Endothelial cell of umbilical vein (primary cell): ENCODE measurements around the gene CPNE6. TPM values are rescaled to one million over a fixed set of nuclear protein-coding genes. Genes with fewer than 3 reads are reported as not detected.

Source experiments
- BruUV-seq: library from RNA; stranded (reverse); fragments of 400-500 nt; replicated peaks from 2 replicates; lab custom pipeline; 2021; lab: Mats Ljungman, UMichigan
- CTCF ChIA-PET: fragments of 300-600, 350-600 bp; sonication (Branson Sonifier 250); formaldehyde crosslinking; loops from one replicate; lab custom pipeline; 2021; ENCODE audit warnings: antibody characterized with exemption, inconsistent platforms; lab: Charles Lee
- POLR2A ChIA-PET: fragments of 300-600, 350-600 bp; sonication (Branson Sonifier 250); formaldehyde crosslinking; loops from one replicate; lab custom pipeline; 2021; ENCODE audit warnings: antibody characterized with exemption, inconsistent platforms; lab: Charles Lee
- DNase-seq: peaks from one replicate; pipeline ENCODE4 v3.0.0-alpha.2; 2011; ENCODE audit warnings: low read depth, low spot score
- FAIRE-seq: peaks from 2 replicates; lab custom pipeline; 2011; peaks lifted over from hg19 to GRCh38; lab: Jason Lieb, UNC
- H2AFZ ChIP-seq: 2 replicates; pipeline ENCODE4 v1.6.0; 2012; ENCODE audit warnings: low read depth, low read length, control low read depth, inconsistent platforms
- H3K27ac ChIP-seq: 2 replicates; pipeline ENCODE4 v1.5.1; 2011; ENCODE audit warnings: low read depth, mild to moderate bottlenecking, control low read depth, low read length, moderate library complexity; ENCODE audit not compliant: insufficient read depth
- H3K27me3 ChIP-seq, 2 experiments: 2 replicates each; pipeline versions ENCODE4 v1.6.0 to v1.6.1; 2011; ENCODE audit warnings: low read length in 2 of 2, mixed read lengths in 1 of 2; ENCODE audit not compliant: control insufficient read depth in 2 of 2, insufficient read depth in 2 of 2
- H3K36me3 ChIP-seq, 2 experiments: 2 replicates in 1 of 2; 3 replicates in 1 of 2; pipeline ENCODE4 v1.5.1; 2011; ENCODE audit warnings: low read length in 2 of 2, mild to moderate bottlenecking in 1 of 2, moderate library complexity in 1 of 2; ENCODE audit not compliant: control insufficient read depth in 2 of 2, insufficient read depth in 2 of 2; ENCODE audit errors: extremely low read depth in 1 of 2
- H3K4me1 ChIP-seq: 3 replicates; pipeline ENCODE4 v1.5.1; 2011; ENCODE audit warnings: mild to moderate bottlenecking, low read length; ENCODE audit not compliant: control insufficient read depth, insufficient read depth; ENCODE audit errors: extremely low read depth
- H3K4me2 ChIP-seq: 2 replicates; pipeline ENCODE4 v1.6.1; 2011; ENCODE audit warnings: low read length, control low read depth, mixed read lengths; ENCODE audit not compliant: insufficient read depth
- H3K4me3 ChIP-seq, 3 experiments: fragments of 200-600 bp in 1 of 3; sonication (generic), shearing (Covaris generic) in 1 of 3; replicated peaks in 1 of 3; 2 replicates each; pipeline ENCODE4 v1.5.1; 2011 to 2016; ENCODE audit warnings: control low read depth in 3 of 3, low read length in 3 of 3, mild to moderate bottlenecking in 2 of 3, inconsistent platforms in 1 of 3, low read depth in 1 of 3, moderate library complexity in 1 of 3; ENCODE audit not compliant: insufficient read depth in 1 of 3
- H3K79me2 ChIP-seq: 2 replicates; pipeline ENCODE4 v1.6.0; 2012; ENCODE audit warnings: low read length, inconsistent platforms; ENCODE audit not compliant: control insufficient read depth, insufficient read depth
- H3K9ac ChIP-seq: replicated peaks from 2 replicates; pipeline ENCODE3; 2011; ENCODE audit warnings: low read length, control low read depth; ENCODE audit not compliant: insufficient read depth; ENCODE audit errors: extremely low read depth
- H3K9me1 ChIP-seq: replicated peaks from 3 replicates; pipeline ENCODE4 v1.6.0; 2011; ENCODE audit warnings: mild to moderate bottlenecking, low read length; ENCODE audit not compliant: control insufficient read depth, insufficient read depth; ENCODE audit errors: extremely low read depth
- H3K9me3 ChIP-seq: replicated peaks from 2 replicates; pipeline ENCODE4 v1.5.1; 2012; ENCODE audit warnings: low read length, inconsistent platforms; ENCODE audit not compliant: control insufficient read depth, insufficient read depth
- H4K20me1 ChIP-seq: replicated peaks from 2 replicates; pipeline ENCODE3; 2011; ENCODE audit warnings: mild to moderate bottlenecking, low read length; ENCODE audit not compliant: control insufficient read depth, insufficient read depth; ENCODE audit errors: extremely low read depth
- CTCF ChIP-seq, 2 donors: IDR thresholded peaks; 1 replicate in 1 of 2; 2 replicates in 1 of 2; pipeline ENCODE4 v1.5.1; 2011; ENCODE audit warnings: low read length in 2 of 2, mild to moderate bottlenecking in 2 of 2, moderate library complexity in 2 of 2, control low read depth in 1 of 2, inconsistent platforms in 1 of 2, low read depth in 1 of 2; ENCODE audit not compliant: insufficient read depth in 1 of 2; ENCODE audit errors: extremely low read depth in 1 of 2
- EZH2 ChIP-seq: IDR thresholded peaks from 2 replicates; pipeline ENCODE4 v1.6.1; 2012; ENCODE audit warnings: borderline replicate concordance, low read depth, mild to moderate bottlenecking, moderate library complexity, low read length, inconsistent platforms; ENCODE audit not compliant: severe bottlenecking
- FOS ChIP-seq: IDR thresholded peaks from 2 replicates; pipeline ENCODE4 v1.6.1; 2011; ENCODE audit warnings: mild to moderate bottlenecking, low read length, moderate library complexity, borderline replicate concordance; ENCODE audit not compliant: insufficient read depth
- GATA2 ChIP-seq: IDR thresholded peaks from 2 replicates; pipeline ENCODE4 v1.7.0; 2011; ENCODE audit warnings: low read depth, mild to moderate bottlenecking, moderate library complexity, mixed read lengths, low read length; ENCODE audit not compliant: insufficient read length, insufficient read depth
- JUN ChIP-seq: IDR thresholded peaks from 2 replicates; pipeline ENCODE4 v1.6.1; 2011; ENCODE audit warnings: borderline replicate concordance, low read depth; ENCODE audit not compliant: insufficient read length, insufficient read depth
- MAX ChIP-seq: IDR thresholded peaks from 2 replicates; pipeline ENCODE4 v1.6.1; 2011; ENCODE audit not compliant: insufficient read depth, insufficient read length
- MYC ChIP-seq: IDR thresholded peaks from one replicate; pipeline ENCODE4 v1.6.1; 2011; ENCODE audit warnings: mild to moderate bottlenecking, low read depth, low read length
- POLR2A ChIP-seq: IDR thresholded peaks from 2 replicates; pipeline ENCODE4 v1.6.1; 2012; ENCODE audit warnings: low read depth, mild to moderate bottlenecking, control low read depth, low read length
- POLR2AphosphoS5 ChIP-seq: IDR thresholded peaks from 2 replicates; pipeline ENCODE4 v1.6.1; 2012; ENCODE audit warnings: low read depth, mild to moderate bottlenecking, control low read depth, low read length, moderate library complexity; ENCODE audit not compliant: insufficient read depth
- dilution Hi-C: fragments of 300-500 bp; cut with MboI; formaldehyde crosslinking; loops from one replicate; pipeline ENCODE4 v1.15.0; 2019; ENCODE audit warnings: low sequenced_read_pairs; ENCODE audit not compliant: extremely low pct_ligation_motif_present
- intact Hi-C: fragments of 100-400 bp; cut with micrococcal nuclease; formaldehyde crosslinking; loops from one replicate; pipeline ENCODE4 v1.10.0; 2022
- polyA plus RNA-seq, 4 experiments: library from polyadenylated mRNA; depleted of rRNA in 3 of 4; stranded (reverse) in 3 of 4; unstranded in 1 of 4; fragments of >200 nt; gene quantifications; 2 replicates each; pipeline versions ENCODE4 v1.2.1 to v1.2.3, GENCODE V29; 2011 to 2012; ENCODE audit warnings: missing spikeins in 1 of 4
- total RNA-seq: library from RNA; stranded (reverse); gene quantifications from 2 replicates; pipeline ENCODE4 v1.2.3, GENCODE V29; 2021

Gene CPNE6
- total and polyA plus RNA-seq, 2 donors (not counting 3 experiments of a cell fraction or from before 2014, with no cell fraction given) = not detected

- Histone ChIP-seq H3K79me2 (no peaks in the 10 kb centered on the region), H3K9me1 (no peaks in the 10 kb centered on the region), H2AFZ (no peak overlapping the region), H3K9ac (no peak overlapping the region), H3K4me2 (no peak overlapping the region), H3K4me3 (no peak overlapping the region), H4K20me1 (no peaks in the 10 kb centered on the region), H3K4me1 (no peaks in the 10 kb centered on the region), H3K27me3 (peaks cover 0 to 1% of the 10 kb centered on the region in 2 experiments), H3K36me3 (no peaks in the 10 kb centered on the region), H3K27ac (no peak overlapping the region), H3K9me3 (no peaks in the 10 kb centered on the region)
- TF ChIP-seq EZH2 = no peak
- TF ChIP-seq POLR2A = no peak
- TF ChIP-seq CTCF (IDR thresholded peaks at IDR 0.05; ENCODE audit: extremely low read depth in 1 of 2, insufficient read depth in 1 of 2, low read depth in 1 of 2, low read length in 2 of 2) = no peak
- TF ChIP-seq POLR2AphosphoS5 = no peak
- no peak for TF ChIP-seq MYC
- TF ChIP-seq JUN = no peak
- TF ChIP-seq FOS = no peak
- TF ChIP-seq GATA2 = no peak
- TF ChIP-seq MAX = no peak
- CTCF ChIA-PET = interaction anchor here (0.8 to 9.5 kb wide), 6 partner anchors 9 to 74 kb away, joined by 3 to 319 read pairs (median 3); partner anchors contain the start of genes PCK2 and PSME1
- intact Hi-C loops = no loop called here
- DNase-seq (no peak), FAIRE-seq (no peak)
- dilution Hi-C loops = no loop called here
- no TSS peak for BruUV-seq
- POLR2A ChIA-PET = no interaction called here
Observed at GRCh38 chr14:24062216-24062980, 9.0 kb upstream of the CPNE6 start.
